HepG2 (cell line): ENCODE measurements around the gene ABHD15. TPM values are rescaled to one million over a fixed set of nuclear protein-coding genes. Genes with fewer than 3 reads are reported as not detected.

ENCODE experiments used
- ARNT2 ChIP-seq: sonication (generic); formaldehyde crosslinking; IDR thresholded peaks from 2 replicates; pipeline ENCODE4 v1.8.0; 2022; ENCODE audit warnings: mild to moderate bottlenecking, low read depth, missing genetic modification reagents, moderate library complexity
- ASH2L ChIP-seq: fragments of 300-600, 200-600 bp; sonication (generic); IDR thresholded peaks from 2 replicates; pipeline ENCODE4 v1.7.0; 2017; ENCODE audit warnings: low read depth, mild to moderate bottlenecking, moderate library complexity, mixed read lengths, low read length; ENCODE audit not compliant: insufficient read length
- ERF ChIP-seq: IDR thresholded peaks from 2 replicates; pipeline ENCODE4 v1.6.1; 2018; ENCODE audit warnings: missing biosample characterization, missing genetic modification reagents
- FOXA1 ChIP-seq, 2 experiments: fragments of 450-650 bp in 1 of 2; sonication (generic) in 1 of 2; formaldehyde crosslinking in 1 of 2; IDR thresholded peaks; 2 replicates each; pipeline versions ENCODE4 v1.4.0 to v1.6.1; 2016 to 2020; ENCODE audit warnings: missing genetic modification reagents in 1 of 2
- HCFC1 ChIP-seq: fragments of 150-350 bp; IDR thresholded peaks from 2 replicates; pipeline ENCODE4 v1.6.1; 2014; ENCODE audit warnings: low read depth, low read length
- HHEX ChIP-seq: IDR thresholded peaks from 2 replicates; pipeline ENCODE4 v1.6.1; 2016; ENCODE audit warnings: control low read depth
- HMG20A ChIP-seq: IDR thresholded peaks from 2 replicates; pipeline ENCODE4 v1.6.1; 2016; ENCODE audit warnings: borderline replicate concordance
- JARID2 ChIP-seq: sonication (generic); formaldehyde crosslinking; IDR thresholded peaks from 2 replicates; pipeline ENCODE4 v1.8.1; 2023; ENCODE audit warnings: missing genetic modification reagents, inconsistent platforms; ENCODE audit not compliant: insufficient replicate concordance
- KDM6A ChIP-seq: IDR thresholded peaks from 2 replicates; pipeline ENCODE4 v1.6.1; 2016; ENCODE audit warnings: low read depth
- MAX ChIP-seq: IDR thresholded peaks from 2 replicates; pipeline ENCODE4 v1.6.1; 2012; ENCODE audit warnings: inconsistent platforms
- NFE2 ChIP-seq: sonication (generic); formaldehyde crosslinking; IDR thresholded peaks from 2 replicates; pipeline ENCODE4 v1.4.0; 2020; ENCODE audit warnings: missing genetic modification reagents
- SATB2 ChIP-seq: sonication (generic); formaldehyde crosslinking; IDR thresholded peaks from 2 replicates; pipeline ENCODE4 v1.5.0; 2020; ENCODE audit warnings: missing genetic modification reagents
- TCF12 ChIP-seq, 2 experiments: fragments of 450-650 bp in 1 of 2; sonication (generic) in 1 of 2; formaldehyde crosslinking in 1 of 2; IDR thresholded peaks; 2 replicates each; pipeline versions ENCODE4 v1.6.1 to v1.8.0; 2017 to 2022; ENCODE audit warnings: antibody characterized with exemption in 1 of 2, mild to moderate bottlenecking in 1 of 2, missing genetic modification reagents in 1 of 2, moderate library complexity in 1 of 2
- ZC3H4 ChIP-seq: sonication (generic); formaldehyde crosslinking; IDR thresholded peaks from 2 replicates; pipeline ENCODE4 v1.4.0; 2020; ENCODE audit warnings: missing genetic modification reagents, borderline replicate concordance
- ZFP37 ChIP-seq: sonication (generic); formaldehyde crosslinking; IDR thresholded peaks from 2 replicates; pipeline ENCODE4 v1.4.0; 2020; ENCODE audit warnings: missing genetic modification reagents, borderline replicate concordance
- ZFY ChIP-seq: sonication (generic); formaldehyde crosslinking; IDR thresholded peaks from 2 replicates; pipeline ENCODE4 v1.4.0; 2020; ENCODE audit warnings: missing genetic modification reagents
- ZNF124 ChIP-seq: sonication (generic); formaldehyde crosslinking; IDR thresholded peaks from 2 replicates; pipeline ENCODE4 v1.4.0; 2020; ENCODE audit warnings: missing genetic modification reagents
- ZNF225 ChIP-seq: sonication (generic); formaldehyde crosslinking; IDR thresholded peaks from 2 replicates; pipeline ENCODE4 v1.4.0; 2020; ENCODE audit warnings: mild to moderate bottlenecking, missing genetic modification reagents
- ZNF24 ChIP-seq: fragments of 450-650 bp; IDR thresholded peaks from 2 replicates; pipeline ENCODE4 v1.6.1; 2017; ENCODE audit warnings: antibody characterized with exemption, mild to moderate bottlenecking
- ZNF296 ChIP-seq: sonication (generic); formaldehyde crosslinking; conservative IDR thresholded peaks from 2 replicates; pipeline ENCODE4 v1.5.0; 2020; ENCODE audit warnings: mild to moderate bottlenecking, missing genetic modification reagents
- ZNF33B ChIP-seq: sonication (generic); formaldehyde crosslinking; IDR thresholded peaks from 2 replicates; pipeline ENCODE4 v1.5.1; 2020; ENCODE audit warnings: mild to moderate bottlenecking, missing genetic modification reagents
- ZNF580 ChIP-seq: IDR thresholded peaks from 2 replicates; pipeline ENCODE4 v1.6.1; 2016; ENCODE audit warnings: low read depth, borderline replicate concordance
- ZNF674 ChIP-seq: sonication (generic); formaldehyde crosslinking; IDR thresholded peaks from 2 replicates; pipeline ENCODE4 v1.5.0; 2020; ENCODE audit warnings: low read depth, mild to moderate bottlenecking, missing genetic modification reagents
- polyA plus RNA-seq, 8 experiments: library from polyadenylated mRNA; depleted of rRNA in 3 of 8; stranded (reverse) in 7 of 8; unstranded in 1 of 8; fragments of >200 nt; fragmentation: Illumina TruSeq in 4 of 8; extraction: Trizol in 4 of 8; gene quantifications; 2 replicates each; pipeline versions ENCODE4 v1.2.1 to v1.2.3, GENCODE V29; 2011 to 2016; ENCODE audit warnings: low read depth in 4 of 8, missing spikeins in 1 of 8, mixed read lengths in 1 of 8; ENCODE audit not compliant: insufficient read depth in 1 of 8
- total RNA-seq, 5 experiments: library from RNA; depleted of rRNA; stranded (reverse); fragments of >200 nt; fragmentation: Illumina TruSeq; extraction: Trizol; gene quantifications; 2 replicates each; pipeline ENCODE4 v1.2.3, GENCODE V29; 2016; ENCODE audit warnings: low read depth in 1 of 5
- TF ChIP-seq, protein P1 (sequence below): IDR thresholded peaks from 2 replicates; pipeline ENCODE4 v1.6.1; 2016; ENCODE audit warnings: missing compliant biosample characterization, missing genetic modification reagents, borderline replicate concordance
- TF ChIP-seq, protein P2 (sequence below): sonication (generic); formaldehyde crosslinking; IDR thresholded peaks from 2 replicates; pipeline ENCODE4 v1.8.0; 2022; ENCODE audit warnings: missing genetic modification reagents, mild to moderate bottlenecking, inconsistent platforms, borderline replicate concordance
- TF ChIP-seq, protein P3 (sequence below): sonication (generic); formaldehyde crosslinking; IDR thresholded peaks from 2 replicates; pipeline ENCODE4 v1.5.0; 2020; ENCODE audit warnings: missing genetic modification reagents, mild to moderate bottlenecking, borderline replicate concordance

The ABHD15 gene
- total and polyA plus RNA-seq, 2 of the 13 experiments (the other 11 are each of a cell fraction or from before 2014, with no cell fraction given) = 2.4 to 7.7 TPM

DNA sequence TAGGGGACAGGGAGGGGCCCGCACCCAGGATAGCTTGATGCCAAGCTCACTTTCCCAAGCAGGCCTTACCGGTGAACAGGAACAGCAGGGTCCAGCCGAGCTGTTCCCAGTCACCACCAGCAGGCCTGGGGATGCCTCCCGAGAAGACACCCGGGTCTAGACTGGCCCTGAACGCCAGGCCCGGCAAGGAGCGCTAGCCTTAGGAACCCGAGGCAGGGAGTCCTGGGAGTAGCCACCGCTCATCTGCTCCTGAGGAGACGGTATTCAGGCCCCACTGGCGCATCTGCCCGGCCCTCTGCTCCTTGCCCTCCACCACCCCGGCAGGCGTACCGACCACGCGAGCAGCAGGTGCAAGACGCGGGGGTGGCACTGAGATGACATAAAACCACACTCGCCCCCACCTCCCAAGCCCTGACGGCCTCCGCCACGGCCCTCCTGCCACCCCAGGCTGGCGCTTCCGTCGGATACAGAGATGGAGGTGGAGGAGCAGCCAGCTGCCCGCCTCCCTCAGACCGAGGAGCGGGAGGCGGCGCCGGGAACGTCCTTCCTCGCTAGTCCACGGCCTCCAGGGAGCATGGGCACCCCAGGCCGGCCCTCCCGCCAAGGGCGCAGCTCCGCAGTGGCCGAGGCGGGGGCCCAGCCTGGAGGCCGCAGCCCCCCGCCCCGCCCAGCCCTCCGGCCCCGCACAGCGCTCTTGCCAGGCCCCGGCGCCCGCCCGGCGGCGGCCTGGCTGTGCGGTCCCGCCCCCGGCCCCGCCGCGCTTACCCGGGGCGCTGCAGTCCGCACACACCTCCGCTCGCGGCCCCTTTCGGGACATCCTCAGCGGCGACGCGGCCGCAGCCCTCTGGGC lies 21.9 kb upstream of the ABHD15 start (continued):
- TF ChIP-seq ZNF580 (CRISPR knock-in tag) (no peak), ARNT2 (CRISPR knock-in tag) (no peak), ZNF674 (CRISPR knock-in tag) (no peak), ZNF33B (CRISPR knock-in tag) (no peak), ZFP37 (CRISPR knock-in tag) (no peak), NFE2 (CRISPR knock-in tag) (no peak), ASH2L (no peak), TCF12 (IDR thresholded peaks at IDR 0.05) (no peak), TCF12 (CRISPR knock-in tag; IDR thresholded peaks at IDR 0.05) (no peak), SATB2 (no peak), HCFC1 (no peak), ZNF124 (no peak), FOXA1 (IDR thresholded peaks at IDR 0.05) (no peak), FOXA1 (CRISPR knock-in tag; IDR thresholded peaks at IDR 0.05) (no peak), HMG20A (no peak), ZNF296 (CRISPR knock-in tag) (0 out of 2 replicates have a peak, but pooled peaks have one; percentile 25), ERF (CRISPR knock-in tag) (no peak), ZNF24 (no peak), MAX (peak; percentile 38; the same call in 1 of the 2 replicates), ZC3H4 (CRISPR knock-in tag) (no peak), ZFY (CRISPR knock-in tag) (peak; percentile 37; the same call in 1 of the 2 replicates), ZNF225 (CRISPR knock-in tag) (no peak), KDM6A (CRISPR knock-in tag) (no peak), HHEX (CRISPR knock-in tag) (no peak), JARID2 (CRISPR knock-in tag) (no peak)
- TF ChIP-seq, protein P1, sequence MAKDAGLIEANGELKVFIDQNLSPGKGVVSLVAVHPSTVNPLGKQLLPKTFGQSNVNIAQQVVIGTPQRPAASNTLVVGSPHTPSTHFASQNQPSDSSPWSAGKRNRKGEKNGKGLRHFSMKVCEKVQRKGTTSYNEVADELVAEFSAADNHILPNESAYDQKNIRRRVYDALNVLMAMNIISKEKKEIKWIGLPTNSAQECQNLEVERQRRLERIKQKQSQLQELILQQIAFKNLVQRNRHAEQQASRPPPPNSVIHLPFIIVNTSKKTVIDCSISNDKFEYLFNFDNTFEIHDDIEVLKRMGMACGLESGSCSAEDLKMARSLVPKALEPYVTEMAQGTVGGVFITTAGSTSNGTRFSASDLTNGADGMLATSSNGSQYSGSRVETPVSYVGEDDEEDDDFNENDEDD = 0 out of 2 replicates have a peak, but pooled peaks have one; percentile 15
- TF ChIP-seq, protein P2, sequence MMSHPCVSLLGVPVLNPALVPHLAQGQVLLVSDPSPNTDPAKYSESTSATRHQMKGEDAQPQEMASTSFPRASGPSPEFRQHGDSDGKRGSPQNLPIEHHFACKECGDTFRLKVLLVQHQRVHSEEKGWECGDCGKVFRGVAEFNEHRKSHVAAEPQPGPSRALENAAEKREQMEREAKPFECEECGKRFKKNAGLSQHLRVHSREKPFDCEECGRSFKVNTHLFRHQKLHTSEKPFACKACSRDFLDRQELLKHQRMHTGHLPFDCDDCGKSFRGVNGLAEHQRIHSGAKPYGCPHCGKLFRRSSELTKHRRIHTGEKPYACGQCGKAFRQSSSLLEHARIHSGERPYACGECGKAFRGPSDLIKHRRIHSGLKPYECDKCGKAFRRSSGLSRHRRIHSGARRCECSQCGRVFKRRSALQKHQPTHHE = no peak
- TF ChIP-seq, protein P3, sequence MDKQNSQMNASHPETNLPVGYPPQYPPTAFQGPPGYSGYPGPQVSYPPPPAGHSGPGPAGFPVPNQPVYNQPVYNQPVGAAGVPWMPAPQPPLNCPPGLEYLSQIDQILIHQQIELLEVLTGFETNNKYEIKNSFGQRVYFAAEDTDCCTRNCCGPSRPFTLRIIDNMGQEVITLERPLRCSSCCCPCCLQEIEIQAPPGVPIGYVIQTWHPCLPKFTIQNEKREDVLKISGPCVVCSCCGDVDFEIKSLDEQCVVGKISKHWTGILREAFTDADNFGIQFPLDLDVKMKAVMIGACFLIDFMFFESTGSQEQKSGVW (CRISPR knock-in tag) = no peak
